HG03175 (cell line): ENCODE data around the gene PCBP3.

Source experiments
- ATAC-seq: cut with Tn5 transposase; IDR thresholded peaks from one replicate; pipeline ENCODE4 v1.9.1; 2021; ENCODE audit warnings: mild to moderate bottlenecking, moderate library complexity; ENCODE audit not compliant: unreplicated experiment

The PCBP3 gene

GRCh38 chr21:45919593-45919992, 276.1 kb downstream of the PCBP3 start:
- ATAC-seq = no peak

GRCh38 chr21:45920824-45921600, 277.5 kb downstream of the PCBP3 start:
- no peak for ATAC-seq

GRCh38 chr21:45921917-45922316, 278.4 kb downstream of the PCBP3 start:
- ATAC-seq = no peak

GRCh38 chr21:45922648-45923047, 279.1 kb downstream of the PCBP3 start:
- ATAC-seq = no peak

GRCh38 chr21:45923146-45923545, 279.6 kb downstream of the PCBP3 start:
- ATAC-seq = no peak

GRCh38 chr21:45926281-45926680, 282.8 kb downstream of the PCBP3 start:
- no peak for ATAC-seq

- ATAC-seq = no peak
These were observed 283.5 kb downstream of the PCBP3 start for GRCh38 chr21:45927032-45927431.

- ATAC-seq = no peak
These were observed 284.6 kb downstream of the PCBP3 start for GRCh38 chr21:45927851-45928850.

GRCh38 chr21:45929449-45929848, 285.9 kb downstream of the PCBP3 start:
- no peak for ATAC-seq

- no peak for ATAC-seq
These were observed 286.8 kb downstream of the PCBP3 start for GRCh38 chr21:45930231-45930760.

GRCh38 chr21:45930792-45931191, 287.3 kb downstream of the PCBP3 start:
- no peak for ATAC-seq

GRCh38 chr21:45931397-45931969, 288.0 kb downstream of the PCBP3 start:
- ATAC-seq = no peak

- ATAC-seq = no peak
These were observed 289.5 kb downstream of the PCBP3 start for GRCh38 chr21:45932922-45933502.

- ATAC-seq = no peak
These were observed 290.6 kb downstream of the PCBP3 start for GRCh38 chr21:45934085-45934484.

GRCh38 chr21:45934554-45934953, 291.0 kb downstream of the PCBP3 start:
- no peak for ATAC-seq

- ATAC-seq = no peak
These were observed 292.1 kb downstream of the PCBP3 start for GRCh38 chr21:45935628-45936027.

GRCh38 chr21:45937721-45938452, 294.4 kb downstream of the PCBP3 start:
- ATAC-seq = no peak

- no peak for ATAC-seq
These were observed 294.9 kb downstream of the PCBP3 start for GRCh38 chr21:45938453-45938755.

- ATAC-seq = no peak
These were observed 295.4 kb downstream of the PCBP3 start for GRCh38 chr21:45938811-45939520.
